GM12878 (cell line): ENCODE measurements around the gene ARMC9. TPM values are rescaled to one million over a fixed set of nuclear protein-coding genes. Genes with fewer than 3 reads are reported as not detected.

Experiments
- CHD1 ChIP-seq: IDR thresholded peaks from 2 replicates; pipeline ENCODE4 v1.6.1; 2012; ENCODE audit warnings: low read depth, low read length, improper control_type of control experiment
- CHD2 ChIP-seq: IDR thresholded peaks from 2 replicates; pipeline ENCODE4 v1.6.1; 2011; ENCODE audit warnings: low read depth, low read length, improper control_type of control experiment, borderline replicate concordance
- EGR1 ChIP-seq, 2 experiments: IDR thresholded peaks; 1 replicate in 1 of 2; 2 replicates in 1 of 2; pipeline ENCODE4 v1.6.1; 2011 to 2012; ENCODE audit warnings: low read depth in 2 of 2, low read length in 2 of 2, borderline replicate concordance in 1 of 2, mild to moderate bottlenecking in 1 of 2, moderate library complexity in 1 of 2
- JUNB ChIP-seq: IDR thresholded peaks from 2 replicates; pipeline ENCODE4 v1.6.1; 2016; ENCODE audit warnings: antibody characterized with exemption, mild to moderate bottlenecking
- JUND ChIP-seq: IDR thresholded peaks from 2 replicates; pipeline ENCODE4 v1.6.1; 2012; ENCODE audit warnings: low read depth, mild to moderate bottlenecking, low read length, improper control_type of control experiment, moderate library complexity
- RFX5 ChIP-seq: IDR thresholded peaks from 2 replicates; pipeline ENCODE4 v1.6.1; 2011; ENCODE audit warnings: low read depth, low read length, improper control_type of control experiment
- SREBF1 ChIP-seq: IDR thresholded peaks from 2 replicates; pipeline ENCODE4 v1.6.1; 2012; ENCODE audit warnings: mild to moderate bottlenecking, low read length
- STAT1 ChIP-seq: fragments of 450-650 bp; conservative IDR thresholded peaks from 2 replicates; pipeline ENCODE4 v1.6.1; 2014; ENCODE audit warnings: antibody characterized with exemption, mild to moderate bottlenecking
- polyA plus RNA-seq, 11 experiments: library from polyadenylated mRNA; depleted of rRNA in 4 of 11; unstranded in 6 of 11; stranded (reverse) in 5 of 11; fragments of >200 nt; fragmentation: Nextera tagmentation in 4 of 11; fragmentation: Illumina TruSeq in 1 of 11; extraction: Ambion mirVana in 4 of 11; extraction: Trizol in 1 of 11; gene quantifications; 1 replicate in 1 of 11; 2 replicates in 10 of 11; pipeline versions ENCODE4 v1.2.1 to v1.2.3, GENCODE V29; 2011 to 2016; ENCODE audit warnings: inconsistent platforms in 2 of 11, missing spikeins in 2 of 11, low read depth in 1 of 11
- total RNA-seq, 4 experiments: library from RNA; depleted of rRNA in 3 of 4; stranded (reverse); fragments of >200 nt in 3 of 4; fragmentation: Illumina TruSeq in 1 of 4; extraction: Trizol in 1 of 4; gene quantifications; 2 replicates each; pipeline versions ENCODE4 v1.2.1 to v1.2.3, GENCODE V29; 2013 to 2021
- TF ChIP-seq, protein P1 (sequence below): fragments of 450-650 bp; conservative IDR thresholded peaks from 2 replicates; pipeline ENCODE4 v1.6.1; 2017; ENCODE audit warnings: mild to moderate bottlenecking, moderate library complexity

The ARMC9 gene
- total and polyA plus RNA-seq, 10 of the 15 experiments (the other 5 are each of a cell fraction or from before 2014, with no cell fraction given) = 3.8 to 21.8 (median 10.4) TPM

DNA sequence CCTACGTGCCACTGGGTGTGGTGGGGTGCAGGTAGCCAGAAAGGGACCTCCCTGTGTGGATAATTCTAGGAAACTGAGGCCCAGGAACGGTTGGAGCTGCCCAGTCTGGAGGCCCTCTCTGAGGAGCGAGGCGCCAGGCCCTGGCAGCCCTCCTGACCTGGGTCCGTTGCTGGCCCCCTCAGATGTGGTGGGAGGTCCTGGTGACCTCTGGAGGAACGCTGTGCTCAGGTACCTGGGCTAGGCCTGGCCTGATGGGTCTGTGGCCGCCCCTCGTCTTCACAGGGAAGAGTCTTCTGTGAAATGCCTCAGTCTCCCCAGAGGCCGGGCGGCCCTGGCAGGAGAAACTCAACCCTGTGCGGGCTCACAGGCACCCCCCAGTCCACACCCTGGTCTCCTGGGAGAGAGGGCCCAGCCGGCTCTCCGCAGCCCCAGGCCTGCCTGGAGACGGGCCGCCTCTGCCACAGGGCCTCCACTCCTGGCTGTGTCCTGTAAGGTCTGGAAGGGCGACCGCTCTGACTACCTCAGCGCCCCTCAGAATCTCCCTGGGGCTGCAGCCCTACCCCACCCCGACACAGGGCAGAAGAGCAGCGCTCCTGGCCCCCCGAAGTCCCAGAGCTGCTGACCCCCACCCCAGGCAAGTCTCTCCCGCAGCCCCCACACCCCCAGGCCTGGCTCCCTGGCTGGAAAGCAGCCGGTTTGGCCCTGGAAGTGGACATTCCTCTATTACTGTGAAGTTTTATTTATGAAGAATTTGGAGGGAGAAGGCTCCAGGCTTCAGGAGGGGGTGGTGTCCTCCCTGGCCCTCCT is 200.8 kb downstream of the ARMC9 start (continued):
- TF ChIP-seq, protein P1, sequence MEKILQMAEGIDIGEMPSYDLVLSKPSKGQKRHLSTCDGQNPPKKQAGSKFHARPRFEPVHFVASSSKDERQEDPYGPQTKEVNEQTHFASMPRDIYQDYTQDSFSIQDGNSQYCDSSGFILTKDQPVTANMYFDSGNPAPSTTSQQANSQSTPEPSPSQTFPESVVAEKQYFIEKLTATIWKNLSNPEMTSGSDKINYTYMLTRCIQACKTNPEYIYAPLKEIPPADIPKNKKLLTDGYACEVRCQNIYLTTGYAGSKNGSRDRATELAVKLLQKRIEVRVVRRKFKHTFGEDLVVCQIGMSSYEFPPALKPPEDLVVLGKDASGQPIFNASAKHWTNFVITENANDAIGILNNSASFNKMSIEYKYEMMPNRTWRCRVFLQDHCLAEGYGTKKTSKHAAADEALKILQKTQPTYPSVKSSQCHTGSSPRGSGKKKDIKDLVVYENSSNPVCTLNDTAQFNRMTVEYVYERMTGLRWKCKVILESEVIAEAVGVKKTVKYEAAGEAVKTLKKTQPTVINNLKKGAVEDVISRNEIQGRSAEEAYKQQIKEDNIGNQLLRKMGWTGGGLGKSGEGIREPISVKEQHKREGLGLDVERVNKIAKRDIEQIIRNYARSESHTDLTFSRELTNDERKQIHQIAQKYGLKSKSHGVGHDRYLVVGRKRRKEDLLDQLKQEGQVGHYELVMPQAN = no peak
- no peak for TF ChIP-seq CHD2
- no peak for TF ChIP-seq STAT1
- no peak for TF ChIP-seq RFX5
- TF ChIP-seq SREBF1 = no peak
- TF ChIP-seq JUND = no peak
- TF ChIP-seq EGR1 (IDR thresholded peaks at IDR 0.05; ENCODE audit: borderline replicate concordance in 1 of 2, low read depth in 2 of 2, low read length in 2 of 2) = no peak
- no peak for TF ChIP-seq CHD1
- no peak for TF ChIP-seq JUNB
